ENCODE results near the gene CCL25.
A peak's percentile ranks its signal among the peaks of the same experiment; 100 is the strongest.
"Not testable (repeated sequence)": the region's sequence is repeated elsewhere in the genome, so short reads cannot be mapped to it uniquely, and the experiment has no call there.

The CCL25 gene

GRCh38 chr19:8052464-8052859 lies at the start of gene CCL25:
Gene CCL25 (plus strand): TSS chr19:8052760. CDS start chr19:8053050, 290 bp downstream.
- no peak for DNase-seq

GRCh38 chr19:8004001-8004400 lies 48.6 kb upstream of the CCL25 start:
- no peak for DNase-seq

GRCh38 chr19:8004723-8005513 lies 47.6 kb upstream of the CCL25 start:
- DNase-seq = no peak

- peak; percentile 46 for DNase-seq
Measured at GRCh38 chr19:8005534-8006256, 46.9 kb upstream of the CCL25 start, which contains the start of gene ELAVL1. Gene ELAVL1 (minus strand): TSS chr19:8005641. CDS start chr19:7991815, 13,826 bp downstream.

GRCh38 chr19:8017808-8018207 lies 34.8 kb upstream of the CCL25 start:
- no peak for DNase-seq

- no peak for DNase-seq
Measured at GRCh38 chr19:8020681-8021080, 31.9 kb upstream of the CCL25 start.

- DNase-seq = no peak
Measured at GRCh38 chr19:8021374-8021773, 31.2 kb upstream of the CCL25 start.

- DNase-seq = no peak
Measured at GRCh38 chr19:8022275-8022674, 30.3 kb upstream of the CCL25 start.

GRCh38 chr19:8023371-8023770 lies 29.2 kb upstream of the CCL25 start:
- DNase-seq = no peak

- not testable (repeated sequence) for DNase-seq
Measured at GRCh38 chr19:8024256-8024655, 28.3 kb upstream of the CCL25 start.

- no peak for DNase-seq
Measured at GRCh38 chr19:8025316-8025715, 27.2 kb upstream of the CCL25 start.

GRCh38 chr19:8028951-8029491 lies 23.5 kb upstream of the CCL25 start:
- no peak for DNase-seq

GRCh38 chr19:8030960-8031359 lies 21.6 kb upstream of the CCL25 start:
- no peak for DNase-seq

GRCh38 chr19:8033287-8034177 lies 19.0 kb upstream of the CCL25 start:
- DNase-seq = not testable (repeated sequence)

- no peak for DNase-seq
Measured at GRCh38 chr19:8034178-8034525, 18.4 kb upstream of the CCL25 start.

- peak; percentile 68 for DNase-seq
Measured at GRCh38 chr19:8036434-8037099, 16.0 kb upstream of the CCL25 start.

- no peak for DNase-seq
Measured at GRCh38 chr19:8038815-8039214, 13.7 kb upstream of the CCL25 start.

- no peak for DNase-seq
Measured at GRCh38 chr19:8039231-8039630, 13.3 kb upstream of the CCL25 start.

- no peak for DNase-seq
Measured at GRCh38 chr19:8041531-8041931, 11.0 kb upstream of the CCL25 start.

- DNase-seq = no peak
Measured at GRCh38 chr19:8042900-8043299, 9.7 kb upstream of the CCL25 start.

- no peak for DNase-seq
Measured at GRCh38 chr19:8044018-8044417, 8.5 kb upstream of the CCL25 start.

GRCh38 chr19:8045872-8046568 lies 6.5 kb upstream of the CCL25 start:
- no peak for DNase-seq

Data from NCI-H1694 (cell line).